ENCODE measurements around the gene LDB2.

The LDB2 gene

DNA sequence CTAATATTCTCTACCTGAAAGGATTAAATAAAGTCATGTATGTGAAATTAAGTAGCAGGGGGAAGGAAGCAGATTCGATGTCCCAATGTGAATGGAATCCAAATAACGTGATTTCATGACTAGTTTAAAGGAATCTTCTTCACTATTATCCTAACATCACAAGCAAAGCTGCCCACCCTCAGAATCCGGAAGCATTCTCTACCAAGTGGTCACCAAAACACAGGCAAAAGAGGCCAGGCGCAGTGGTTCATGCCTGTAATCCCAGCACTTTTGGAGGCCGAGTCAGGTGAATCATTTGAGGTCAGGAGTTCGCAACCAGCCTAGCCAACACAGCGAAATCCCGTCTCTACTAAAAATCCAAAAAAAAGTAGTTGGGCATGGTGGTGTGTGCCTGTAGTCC, 212.9 kb downstream of the LDB2 start:
- peak; percentile 94 for DNase-seq (ENCODE audit: low read depth)

DNA sequence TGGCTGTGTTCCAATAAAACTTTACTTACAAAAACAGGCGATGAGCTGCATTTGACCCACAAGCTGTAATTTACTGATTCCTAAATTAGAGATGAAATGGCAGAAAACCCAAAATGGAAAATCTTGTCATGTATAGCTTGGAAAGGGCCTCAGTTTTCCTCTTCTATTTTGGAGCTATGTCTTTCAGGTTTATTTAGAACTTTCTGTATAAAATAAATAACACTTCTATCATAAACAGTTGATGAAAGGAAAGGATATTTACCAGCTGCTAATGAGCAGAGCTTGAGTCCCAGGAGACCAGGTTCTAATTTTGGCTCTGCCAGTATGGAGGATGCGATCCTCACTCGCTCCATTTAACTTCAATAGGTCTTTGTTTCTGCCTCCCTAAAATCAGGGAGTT, 213.5 kb downstream of the LDB2 start:
- no peak for DNase-seq (ENCODE audit: low read depth)

DNA sequence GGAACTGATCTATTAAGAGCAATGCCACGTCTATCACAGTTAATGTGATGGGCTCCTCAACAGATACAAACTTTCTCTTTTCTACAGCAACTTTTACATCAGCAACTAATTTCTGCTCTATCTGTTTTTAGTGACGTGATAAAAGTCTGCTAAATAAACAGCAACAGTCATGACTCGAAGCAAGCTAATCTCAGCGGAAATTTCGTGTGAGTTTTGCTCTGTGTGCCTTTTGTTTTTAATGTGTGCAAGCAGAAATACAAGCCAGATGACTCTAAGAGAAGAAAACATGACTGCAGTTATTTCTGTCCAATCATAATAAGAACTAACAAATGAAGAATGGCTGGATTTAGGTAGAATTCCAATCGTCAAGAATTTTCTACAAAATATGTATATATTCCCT, 214.3 kb downstream of the LDB2 start:
- peak; percentile 86 for DNase-seq (ENCODE audit: low read depth)

DNA sequence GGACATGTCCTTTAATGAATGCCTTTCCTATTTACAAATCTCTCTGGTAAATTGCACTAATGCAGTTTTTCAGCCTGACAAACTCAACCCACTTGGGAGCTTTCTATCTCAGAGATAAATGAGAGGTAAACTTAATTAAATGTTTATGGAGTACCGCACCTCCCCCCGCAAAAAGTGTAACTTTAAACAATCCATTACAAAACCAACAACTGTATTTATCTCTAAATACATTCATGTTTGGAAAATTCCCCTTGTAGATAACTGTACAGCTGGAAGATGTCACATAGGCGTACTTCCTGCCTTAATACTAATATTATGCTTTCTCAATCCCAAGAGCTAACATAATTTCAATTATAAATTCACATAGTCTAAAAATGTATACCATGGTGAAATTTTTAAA, 215.5 kb downstream of the LDB2 start:
- DNase-seq (ENCODE audit: low read depth) = no peak

DNA sequence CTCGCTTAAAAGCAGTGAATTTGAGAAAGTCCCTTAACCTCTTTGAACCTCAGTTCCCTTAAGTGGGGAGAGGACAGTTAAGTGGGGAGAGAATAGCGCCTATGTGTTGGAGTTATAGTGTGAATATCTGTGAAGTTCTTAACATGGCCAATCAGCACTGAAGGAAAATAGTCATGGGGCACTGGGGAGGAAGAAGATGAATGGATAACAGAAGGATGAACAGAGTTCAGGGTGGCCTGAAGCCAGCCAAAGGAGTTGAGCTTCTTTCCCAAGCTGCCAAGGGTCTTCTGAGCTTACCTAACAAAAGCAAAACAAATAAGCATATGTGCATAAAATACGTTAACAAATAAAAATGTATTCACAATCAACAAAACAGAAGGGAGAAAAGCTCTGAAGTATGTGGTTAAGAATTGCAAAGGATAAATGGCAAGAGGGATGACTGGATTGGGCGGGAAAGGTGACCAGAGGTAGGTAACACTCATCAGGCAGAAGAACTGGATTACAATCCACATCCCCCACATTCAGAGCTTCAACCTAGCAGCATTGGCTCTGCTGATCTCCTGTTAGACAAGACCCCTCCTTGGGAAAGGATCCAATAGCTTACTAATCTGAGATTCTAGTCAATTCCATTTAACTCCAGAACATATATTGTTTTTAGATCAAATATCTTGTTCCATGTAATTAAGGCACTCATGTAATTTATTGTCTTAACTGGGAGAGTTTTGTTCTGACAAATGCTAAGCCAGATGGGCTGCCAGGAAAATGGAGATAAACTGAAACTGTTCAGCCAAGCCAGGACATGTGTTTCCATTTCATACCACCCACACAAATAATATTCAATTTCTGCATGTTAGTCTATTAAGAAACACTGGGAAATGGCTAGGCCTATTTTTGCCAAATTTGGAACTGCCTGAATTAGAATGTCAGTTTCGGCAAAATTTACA, 221.2 kb downstream of the LDB2 start:
- DNase-seq (ENCODE audit: low read depth) = no peak

DNA sequence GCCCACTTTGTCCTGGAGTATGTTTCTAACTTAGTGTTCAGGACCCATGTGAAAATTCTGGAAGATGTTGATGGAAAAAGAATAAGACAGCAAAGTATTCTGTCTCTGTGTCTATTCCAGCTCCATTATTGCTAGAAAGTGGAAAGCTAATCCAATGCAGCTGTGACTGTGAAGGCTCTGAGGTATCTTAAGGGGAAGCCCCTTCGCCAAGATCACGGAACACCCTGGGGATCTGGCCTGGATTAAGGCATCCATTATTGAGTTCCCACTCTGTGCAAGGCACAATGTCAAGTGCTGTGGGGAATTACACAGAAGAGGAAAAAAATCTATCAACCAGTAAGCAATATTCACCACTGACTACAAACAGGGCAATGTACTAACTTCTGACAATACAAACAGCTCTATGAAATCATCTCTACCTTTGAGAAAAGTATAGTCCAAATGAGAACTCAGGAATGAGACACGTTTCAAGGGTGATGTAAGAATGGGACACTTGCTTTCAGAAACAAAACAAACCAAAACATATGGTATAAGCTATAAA, 222.1 kb downstream of the LDB2 start:
- no peak for DNase-seq (ENCODE audit: low read depth)

DNA sequence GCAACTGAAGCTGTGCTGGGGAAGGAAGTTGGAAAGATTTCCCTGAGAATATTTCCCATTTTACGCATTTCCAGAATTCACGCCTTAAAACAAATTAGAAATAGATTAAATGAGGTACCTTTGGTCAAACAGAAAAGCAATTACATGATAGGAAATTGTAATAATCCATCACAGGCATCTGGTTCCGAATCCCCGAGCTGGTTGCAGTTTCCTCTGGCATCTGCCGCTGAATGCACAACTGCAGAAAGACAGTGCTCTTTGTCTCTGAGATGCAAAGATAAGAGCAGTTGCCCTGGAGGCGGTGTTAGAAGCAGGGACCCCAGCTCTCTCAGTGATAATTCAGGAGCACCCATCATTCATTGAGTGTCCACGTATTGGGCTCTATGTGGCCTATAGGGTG, 224.4 kb downstream of the LDB2 start:
- DNase-seq (ENCODE audit: low read depth) = no peak

DNA sequence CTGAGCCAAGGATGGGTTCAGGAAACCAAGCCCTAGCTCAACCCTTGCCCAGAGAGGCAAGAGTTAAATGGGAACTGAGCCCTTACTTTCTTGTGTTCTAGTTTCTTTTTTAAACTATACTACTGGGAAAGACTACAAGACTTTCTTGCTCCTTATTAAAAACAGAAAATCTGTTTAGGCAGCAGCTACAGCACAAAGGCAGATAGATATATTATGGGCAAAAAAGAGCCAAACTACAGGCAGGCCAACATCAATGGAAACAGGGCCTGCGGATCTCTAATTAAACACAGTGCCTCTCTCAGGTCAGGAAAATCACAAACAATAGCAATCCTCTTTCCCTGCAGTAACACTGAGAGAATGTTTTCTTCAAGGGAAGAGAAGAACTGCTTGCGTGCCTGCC, 226.0 kb downstream of the LDB2 start:
- no peak for DNase-seq (ENCODE audit: low read depth)

- no peak for DNase-seq (ENCODE audit: low read depth)
Observed at GRCh38 chr4:16671741-16672140, 226.7 kb downstream of the LDB2 start.

GRCh38 chr4:16670727-16671126, 227.7 kb downstream of the LDB2 start:
- DNase-seq (ENCODE audit: low read depth) = no peak

GRCh38 chr4:16669036-16669435, 229.4 kb downstream of the LDB2 start:
- DNase-seq (ENCODE audit: low read depth) = peak; percentile 36

DNA sequence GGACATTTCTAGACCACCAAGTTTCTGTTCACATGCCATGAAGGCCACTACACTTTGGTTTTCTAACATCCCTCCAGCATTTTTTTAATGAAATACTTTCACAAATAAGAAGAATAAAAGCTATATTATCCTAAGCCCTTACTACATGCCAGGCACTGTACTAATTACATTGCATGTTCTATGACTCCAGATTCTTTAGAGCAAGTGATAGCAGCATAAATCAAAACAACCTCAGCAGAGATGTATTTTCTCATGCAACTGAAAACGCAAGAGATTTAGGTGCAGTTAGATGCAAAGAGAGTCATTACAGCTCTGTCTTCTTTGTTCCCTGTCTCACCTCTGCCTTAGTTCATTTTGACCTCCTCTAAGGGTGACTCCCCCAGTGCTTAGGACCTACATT, 230.0 kb downstream of the LDB2 start:
- DNase-seq (ENCODE audit: low read depth) = no peak

DNA sequence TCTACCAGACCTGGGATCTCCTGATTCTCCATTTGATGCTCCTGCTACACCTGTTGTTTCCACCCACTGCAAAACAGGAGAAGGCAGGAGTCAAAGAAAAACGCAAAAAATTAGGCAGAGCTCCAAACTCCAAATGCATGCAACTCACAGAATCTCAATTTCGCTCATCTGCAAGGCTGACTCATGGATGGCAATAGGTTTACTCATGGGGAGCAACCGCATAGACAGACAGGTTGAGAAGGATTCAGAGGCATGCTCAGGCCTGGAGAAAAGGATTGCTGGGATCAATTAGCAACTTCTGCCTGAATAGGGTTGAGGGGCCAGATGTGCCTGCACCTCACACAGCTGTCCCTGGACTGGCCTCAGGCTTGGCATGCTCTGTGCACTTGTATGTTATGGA, 231.0 kb downstream of the LDB2 start:
- DNase-seq (ENCODE audit: low read depth) = peak; percentile 94

DNA sequence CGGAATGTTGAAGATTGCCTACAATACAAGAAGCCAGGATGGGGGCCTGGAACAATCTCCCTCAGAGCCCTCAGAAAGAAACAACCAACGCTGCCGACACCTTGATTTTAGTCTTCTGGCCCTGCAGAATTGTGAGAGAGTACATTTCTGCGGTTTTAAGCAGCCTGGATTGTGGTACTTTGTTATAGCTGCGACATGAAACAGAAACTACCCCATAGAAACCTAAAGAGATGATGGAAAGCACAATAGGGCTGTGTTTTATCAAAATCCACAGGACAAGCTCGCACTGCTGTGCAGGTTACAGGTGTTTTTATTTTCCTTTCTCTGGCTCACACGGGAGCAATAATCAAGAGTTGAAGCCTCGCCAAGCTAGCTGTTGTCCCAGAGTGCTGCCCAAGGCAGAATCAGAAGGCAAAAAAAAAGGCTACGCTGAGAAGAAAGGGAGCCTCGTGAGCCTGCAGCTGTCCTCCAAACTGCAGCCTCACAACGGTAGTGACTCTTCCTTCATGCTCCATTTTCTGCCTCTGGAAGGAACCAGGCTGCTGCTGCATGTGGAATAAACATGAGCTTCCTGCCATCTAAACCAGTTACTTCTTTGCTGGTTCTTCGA, 232.4 kb downstream of the LDB2 start:
- no peak for DNase-seq (ENCODE audit: low read depth)

DNA sequence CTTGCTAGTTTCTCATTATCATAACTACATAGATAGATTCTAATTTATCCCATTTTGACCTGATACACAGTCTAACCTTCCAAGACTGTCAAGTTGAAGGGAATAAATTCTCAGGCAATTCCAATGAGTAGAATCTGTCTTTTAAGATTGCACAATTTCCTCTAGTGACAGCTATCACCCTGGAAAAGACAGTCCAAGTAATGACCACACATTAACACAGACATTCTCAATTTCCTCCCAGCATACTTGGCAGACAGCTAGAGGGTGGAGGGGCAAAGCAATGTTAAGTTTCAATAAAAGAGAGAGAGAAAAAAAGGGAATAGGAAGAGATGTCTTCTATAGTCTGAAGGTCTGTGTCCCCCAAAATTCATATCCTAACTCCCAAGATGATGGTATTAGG, 234.7 kb downstream of the LDB2 start:
- DNase-seq (ENCODE audit: low read depth) = peak; percentile 83

GRCh38 chr4:16663307-16663706, 235.1 kb downstream of the LDB2 start:
- no peak for DNase-seq (ENCODE audit: low read depth)

- DNase-seq (ENCODE audit: low read depth) = no peak
Observed at GRCh38 chr4:16661813-16662212, 236.6 kb downstream of the LDB2 start.

DNA sequence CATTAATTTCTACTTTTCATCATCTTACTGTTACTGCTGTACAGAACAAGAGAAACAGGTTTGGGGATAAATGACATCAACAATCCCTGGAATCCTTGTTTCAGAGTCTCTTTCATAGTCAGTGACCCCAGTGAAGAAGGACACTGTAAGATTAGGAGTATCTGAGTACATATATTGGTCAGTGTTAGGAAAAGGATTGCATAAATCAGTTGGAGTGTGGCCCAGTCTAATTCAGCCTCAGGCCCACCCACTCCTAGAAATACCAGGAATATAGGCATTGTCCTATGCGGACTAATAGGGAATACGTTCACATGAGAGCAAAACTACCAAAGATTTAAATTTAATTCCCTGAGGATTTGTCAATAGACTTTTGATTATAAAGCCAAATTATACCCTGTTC, 237.8 kb downstream of the LDB2 start:
- DNase-seq (ENCODE audit: low read depth) = no peak

- DNase-seq (ENCODE audit: low read depth) = no peak
Observed at GRCh38 chr4:16659694-16660093, 238.8 kb downstream of the LDB2 start.

GRCh38 chr4:16659079-16659478, 239.4 kb downstream of the LDB2 start:
- DNase-seq (ENCODE audit: low read depth) = peak; percentile 56

DNA sequence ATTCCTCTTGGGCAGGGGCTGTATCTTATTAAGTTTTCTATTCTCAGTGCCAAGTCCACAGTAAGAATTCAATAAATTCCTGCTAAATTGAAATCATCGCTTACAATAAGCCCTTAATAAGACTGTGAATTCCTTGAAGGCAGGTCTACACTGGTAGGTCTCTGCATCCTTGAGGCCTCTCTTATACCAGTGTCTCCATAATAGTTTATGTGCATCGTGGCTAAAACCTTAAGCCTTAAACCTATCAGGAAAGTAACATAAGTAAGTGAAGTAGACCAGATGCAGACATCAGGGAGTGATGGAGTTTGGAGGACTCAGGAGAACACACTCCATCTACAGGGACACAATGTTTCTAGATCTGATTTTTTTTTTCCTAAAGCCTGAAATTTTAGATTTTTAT, 240.3 kb downstream of the LDB2 start:
- no peak for DNase-seq (ENCODE audit: low read depth)

DNA sequence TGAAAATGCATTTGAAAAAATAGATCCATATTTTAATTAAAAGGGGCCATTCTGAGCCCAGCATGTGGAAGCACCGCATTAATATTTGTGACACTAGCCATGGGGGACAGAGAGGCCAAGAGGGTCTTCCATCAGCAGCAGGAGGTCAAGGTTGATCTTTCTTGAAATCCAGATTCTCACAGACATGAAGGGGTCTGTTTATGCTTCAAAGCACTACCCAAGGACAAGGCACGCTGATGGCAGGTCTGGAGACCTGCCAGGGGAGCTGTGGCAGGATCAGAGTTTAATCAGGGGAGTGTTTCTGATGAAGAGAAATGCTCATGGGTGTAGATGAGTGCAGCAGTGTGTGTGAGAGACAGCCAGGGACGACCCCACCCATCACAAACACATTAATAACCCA, 243.3 kb downstream of the LDB2 start:
- no peak for DNase-seq (ENCODE audit: low read depth)

DNA sequence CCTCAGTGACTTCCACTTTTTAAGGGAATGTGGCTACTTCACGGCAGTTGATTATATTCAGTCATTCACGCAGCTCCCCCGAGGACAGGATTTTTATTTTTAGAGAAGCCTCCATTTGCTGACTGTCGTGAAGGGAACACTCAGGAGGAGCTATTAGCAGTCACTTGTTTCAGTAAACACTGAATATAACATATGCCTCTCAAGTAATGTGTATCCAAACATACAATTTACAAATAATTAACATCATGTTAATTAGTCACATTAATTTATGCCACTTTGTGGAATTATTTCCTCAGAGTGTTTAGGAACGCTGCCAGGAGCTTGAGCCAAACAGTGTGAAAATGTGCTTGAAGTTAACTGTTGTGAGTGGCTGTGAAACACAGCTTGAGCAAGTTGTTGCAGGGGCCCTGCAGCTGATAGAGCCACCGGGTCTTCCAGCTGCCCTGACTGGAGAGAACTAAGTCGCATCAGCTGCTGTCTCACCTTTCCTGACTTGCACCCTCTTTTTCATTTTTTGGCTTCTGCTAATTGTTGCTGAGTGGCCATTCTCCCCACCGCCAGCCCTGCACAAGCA, 245.6 kb downstream of the LDB2 start:
- no peak for DNase-seq (ENCODE audit: low read depth)

Measured in EH (cell line).